B cell (primary cell): ENCODE measurements around the gene CAP2. TPM values are rescaled to one million over a fixed set of nuclear protein-coding genes. Genes with fewer than 3 reads are reported as not detected.

Experiments used
- ATAC-seq: fragments of 200-7000 bp; cut with Tn5 transposase; one replicate; pipeline ENCODE4 v1.10.0; 2021; ENCODE audit warnings: low read depth, mild to moderate bottlenecking, moderate number of reproducible peaks, moderate library complexity
- CTCF ChIA-PET: fragments of 350-600 bp; sonication (Branson Sonifier 250); formaldehyde crosslinking; loops from one replicate; lab custom pipeline; 2021; ENCODE audit warnings: antibody characterized with exemption, inconsistent platforms; lab: Charles Lee
- POLR2A ChIA-PET: fragments of 350-600 bp; sonication (Branson Sonifier 250); formaldehyde crosslinking; loops from one replicate; lab custom pipeline; 2021; ENCODE audit warnings: antibody characterized with exemption; lab: Charles Lee
- DNase-seq: peaks from one replicate; pipeline ENCODE4 v3.0.0; 2013
- H2AFZ ChIP-seq: 2 replicates; pipeline ENCODE4 v1.6.1; 2012; ENCODE audit warnings: mild to moderate bottlenecking, low read depth, low read length; ENCODE audit not compliant: insufficient read depth, poor library complexity, severe bottlenecking
- H3K27ac ChIP-seq, 2 donors: 1 replicate in 1 of 2; 2 replicates in 1 of 2; pipeline ENCODE4 v1.5.1; 2012 to 2013; ENCODE audit warnings: low read length in 2 of 2, mild to moderate bottlenecking in 2 of 2, moderate library complexity in 1 of 2
- H3K27me3 ChIP-seq, 4 experiments: fragments of 200-600 bp in 1 of 4; sonication (generic) in 1 of 4; replicated peaks in 1 of 4; 1 replicate in 2 of 4; 2 replicates in 2 of 4; pipeline versions ENCODE4 v1.6.1 to v1.7.0; 2013 to 2016; ENCODE audit warnings: low read length in 3 of 4, mild to moderate bottlenecking in 2 of 4, mixed read lengths in 1 of 4, moderate library complexity in 1 of 4; ENCODE audit not compliant: insufficient read depth in 4 of 4, control insufficient read depth in 3 of 4; ENCODE audit errors: control extremely low read depth in 1 of 4
- H3K36me3 ChIP-seq, 2 experiments: replicated peaks in 1 of 2; 1 replicate in 1 of 2; 2 replicates in 1 of 2; pipeline versions ENCODE4 v1.6.1 to v1.7.1; 2013; ENCODE audit warnings: low read length in 1 of 2; ENCODE audit not compliant: insufficient read depth in 2 of 2, control insufficient read depth in 1 of 2; ENCODE audit errors: control extremely low read depth in 1 of 2, extremely low read depth in 1 of 2
- H3K4me1 ChIP-seq, 2 donors: fragments of 200-600 bp in 1 of 2; sonication (generic) in 1 of 2; 1 replicate in 1 of 2; 2 replicates in 1 of 2; pipeline versions ENCODE4 v1.5.1 to v1.6.1; 2013 to 2017; ENCODE audit warnings: low read length in 2 of 2; ENCODE audit not compliant: control insufficient read depth in 2 of 2, insufficient read depth in 2 of 2
- H3K4me2 ChIP-seq: replicated peaks from 2 replicates; pipeline ENCODE3; 2012; ENCODE audit warnings: mild to moderate bottlenecking, low read depth, low read length; ENCODE audit not compliant: poor library complexity, severe bottlenecking
- H3K4me3 ChIP-seq, 5 experiments: fragments of 200-600 bp in 1 of 5; sonication (generic) in 1 of 5; 1 replicate in 3 of 5; 2 replicates in 2 of 5; pipeline versions ENCODE4 v1.5.1 to v1.7.0; 2011 to 2016; ENCODE audit warnings: low read length in 4 of 5, mild to moderate bottlenecking in 4 of 5, low read depth in 2 of 5, control low read depth in 1 of 5, moderate library complexity in 1 of 5; ENCODE audit not compliant: insufficient read depth in 1 of 5; ENCODE audit errors: control extremely low read depth in 1 of 5, extremely low read depth in 1 of 5
- H3K79me2 ChIP-seq: fragments of 200-600 bp; sonication (generic); one replicate; pipeline ENCODE4 v1.6.0; 2016; ENCODE audit warnings: low read length; ENCODE audit not compliant: control insufficient read depth, insufficient read depth
- H3K9ac ChIP-seq: fragments of 200-600 bp; sonication (generic); 2 replicates; pipeline ENCODE4 v1.6.1; 2017; ENCODE audit warnings: mild to moderate bottlenecking, low read length, moderate library complexity
- H3K9me3 ChIP-seq, 3 donors: one replicate each; pipeline versions ENCODE4 v1.6.1 to v1.7.1; 2013; ENCODE audit warnings: low read length in 2 of 3; ENCODE audit not compliant: control insufficient read depth in 2 of 3, insufficient read depth in 1 of 3; ENCODE audit errors: control extremely low read depth in 1 of 3
- H4K20me1 ChIP-seq: 2 replicates; pipeline ENCODE4 v1.6.0; 2012; ENCODE audit warnings: mild to moderate bottlenecking, low read length; ENCODE audit not compliant: insufficient read depth, control insufficient read depth, poor library complexity, severe bottlenecking
- H3K27ac Mint-ChIP-seq: one replicate; pipeline ENCODE4 v1.8.0; 2021; ENCODE audit warnings: mixed read lengths
- H3K27me3 Mint-ChIP-seq: one replicate; pipeline ENCODE4 v1.8.0; 2021; ENCODE audit warnings: mixed read lengths
- H3K4me1 Mint-ChIP-seq: one replicate; pipeline ENCODE4 v1.8.0; 2021; ENCODE audit warnings: mixed read lengths
- H3K4me3 Mint-ChIP-seq: one replicate; pipeline ENCODE4 v1.8.0; 2021; ENCODE audit warnings: mixed read lengths
- H3K9me3 Mint-ChIP-seq: one replicate; pipeline ENCODE4 v1.8.0; 2022; ENCODE audit warnings: mixed read lengths; ENCODE audit not compliant: insufficient read depth
- CTCF ChIP-seq: fragments of 200-600 bp; IDR thresholded peaks from one replicate; pipeline ENCODE4 v1.8.0; 2022; ENCODE audit warnings: antibody characterized with exemption, mild to moderate bottlenecking
- EZH2 ChIP-seq: IDR thresholded peaks from 2 replicates; pipeline ENCODE4 v1.6.1; 2012; ENCODE audit warnings: borderline replicate concordance, low read depth, mild to moderate bottlenecking, moderate library complexity, low read length; ENCODE audit not compliant: insufficient read depth, poor library complexity, severe bottlenecking
- WGBS: methylation state at CpG from one replicate; pipeline ENCODE4 v1.1.5; 2013; ENCODE audit warnings: missing lambda C conversion rate; ENCODE audit not compliant: insufficient coverage; 5-methylcytosine and 5-hydroxymethylcytosine counted together
- intact Hi-C: fragments of 100-400 bp; cut with micrococcal nuclease; formaldehyde crosslinking; loops from one replicate; pipeline ENCODE4 v1.10.0; 2022
- polyA plus RNA-seq: library from polyadenylated mRNA; depleted of rRNA; stranded (reverse); fragments of >200 nt; gene quantifications from 2 replicates; pipeline ENCODE4 v1.2.3, GENCODE V29; 2012
- total RNA-seq, 2 donors: library from RNA; stranded (reverse); fragments of 120-200 nt in 1 of 2; gene quantifications; 1 replicate in 1 of 2; 2 replicates in 1 of 2; pipeline versions ENCODE4 v1.2.3 to v1.2.4, GENCODE V29; 2013 to 2022

CAP2 gene
- total and polyA plus RNA-seq, 2 donors (not counting 1 experiment from before 2014, with no cell fraction given), result not detected

GRCh38 chr6:17480476-17480875, 87.1 kb downstream of the CAP2 start:
- POLR2A ChIA-PET, result no interaction called here
- Mint-ChIP-seq H3K4me3 (no peak overlapping the region), H3K27ac (no peak overlapping the region), H3K4me1 (no peaks in the 10 kb centered on the region), H3K27me3 (peaks cover 9% of the 10 kb centered on the region), H3K9me3 (no peaks in the 10 kb centered on the region)
- CTCF ChIA-PET, result interaction anchor here (0.7 kb wide), 1 partner anchor 119 kb away, joined by 3 read pairs; no protein-coding TSS in a partner anchor
- H3K4me1 ChIP-seq, result no peaks in the 10 kb centered on the region
- DNase-seq (no peak), ATAC-seq (no peak)
- H3K36me3 ChIP-seq, result no peaks in the 10 kb centered on the region
- TF ChIP-seq CTCF, result no peak
- no peak for TF ChIP-seq EZH2
- no peak overlapping the region for H3K4me3 ChIP-seq
- intact Hi-C loops, result no loop called here
- H3K27ac ChIP-seq, result no peak overlapping the region
- H2AFZ ChIP-seq, result no peak overlapping the region
- no peaks in the 10 kb centered on the region for H3K9me3 ChIP-seq
- H3K9ac ChIP-seq, result no peak overlapping the region
- H3K79me2 ChIP-seq, result no peaks in the 10 kb centered on the region
- WGBS, result no CpG with 5 or more reads among the region's 4 CpGs
- H4K20me1 ChIP-seq, result no peaks in the 10 kb centered on the region
- no peaks in the 10 kb centered on the region for H3K27me3 ChIP-seq
- no peak overlapping the region for H3K4me2 ChIP-seq

GRCh38 chr6:17482711-17483110, 89.3 kb downstream of the CAP2 start:
- ATAC-seq (no peak), DNase-seq (no peak)
- no peak overlapping the region for H3K27ac ChIP-seq
- POLR2A ChIA-PET, result no interaction called here
- H3K4me3 ChIP-seq, result no peak overlapping the region
- H3K9me3 Mint-ChIP-seq, result no peaks in the 10 kb centered on the region
- CTCF ChIA-PET, result no interaction called here
- peaks cover 5% of the 10 kb centered on the region for H3K27me3 Mint-ChIP-seq
- intact Hi-C loops, result no loop called here
- H3K9me3 ChIP-seq, result no peaks in the 10 kb centered on the region
- H2AFZ ChIP-seq, result no peak overlapping the region
- no peak overlapping the region for H3K4me3 Mint-ChIP-seq
- 80% methylated on average over 1 of the region's 7 CpGs for WGBS
- no peaks in the 10 kb centered on the region for H3K36me3 ChIP-seq
- no peaks in the 10 kb centered on the region for H4K20me1 ChIP-seq
- H3K27ac Mint-ChIP-seq, result no peak overlapping the region
- TF ChIP-seq EZH2 (no peak), CTCF (no peak)
- no peaks in the 10 kb centered on the region for H3K27me3 ChIP-seq
- H3K4me2 ChIP-seq, result no peak overlapping the region
- no peaks in the 10 kb centered on the region for H3K4me1 ChIP-seq
- no peak overlapping the region for H3K9ac ChIP-seq
- no peaks in the 10 kb centered on the region for H3K4me1 Mint-ChIP-seq
- no peaks in the 10 kb centered on the region for H3K79me2 ChIP-seq
